Activated CD8-positive, alpha-beta memory T cell treated with anti-CD3 and anti-CD28 coated beads, Interleukin-2, amount 50 U/mL, for 4 hours (primary cell): Measurements from ENCODE around the gene XIAP.

Experiments
- DNase-seq: peaks from one replicate; pipeline ENCODE4 v3.0.0-alpha.2; 2020

XIAP gene

DNA sequence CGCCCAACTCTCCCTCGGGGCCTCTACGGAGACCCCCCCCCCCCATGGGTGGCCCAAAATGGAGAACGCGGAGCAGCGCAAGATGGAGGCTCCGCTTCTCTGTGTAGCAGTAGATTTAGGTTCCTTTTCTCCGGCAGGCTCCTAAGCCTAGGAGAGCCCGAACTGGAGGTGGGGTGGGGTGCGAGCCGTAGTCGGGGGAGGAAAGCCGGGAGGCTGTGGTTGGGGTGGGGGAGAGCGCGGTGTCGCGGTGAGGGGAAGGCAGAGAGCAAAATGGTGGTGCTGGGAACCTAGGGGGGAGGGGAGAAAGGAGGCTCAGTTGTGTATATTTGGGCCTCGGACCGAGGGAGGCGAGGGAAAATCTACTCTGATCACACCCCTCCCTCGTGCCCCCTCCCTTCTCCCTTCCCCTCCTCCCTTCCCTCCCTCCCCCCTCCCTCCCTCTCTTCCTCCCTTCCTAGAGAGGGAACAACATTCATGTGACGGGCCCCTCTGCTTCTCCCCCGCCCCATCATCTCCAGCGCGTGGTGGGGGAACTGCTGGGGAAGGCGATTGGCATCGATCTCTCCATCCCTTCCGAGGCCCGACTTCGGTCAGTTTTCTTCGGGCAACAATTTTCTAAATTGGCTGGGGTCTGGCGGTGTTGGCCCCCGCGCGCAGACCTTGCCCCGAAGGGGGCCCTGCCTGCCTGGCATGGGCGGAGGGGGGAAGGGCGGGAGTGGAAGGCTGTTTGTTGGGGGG, 101.6 kb downstream of the XIAP start, which contains the start of gene STAG2:
STAG2 (plus strand) TSS at position 439 of the 738 bp plus-strand sequence. CDS start 60,922 bp downstream, outside the sequence.
- DNase-seq: peak; percentile 33

- DNase-seq: no peak
Measured at GRCh38 chrX:123962006-123962467, 102.2 kb downstream of the XIAP start.

DNA sequence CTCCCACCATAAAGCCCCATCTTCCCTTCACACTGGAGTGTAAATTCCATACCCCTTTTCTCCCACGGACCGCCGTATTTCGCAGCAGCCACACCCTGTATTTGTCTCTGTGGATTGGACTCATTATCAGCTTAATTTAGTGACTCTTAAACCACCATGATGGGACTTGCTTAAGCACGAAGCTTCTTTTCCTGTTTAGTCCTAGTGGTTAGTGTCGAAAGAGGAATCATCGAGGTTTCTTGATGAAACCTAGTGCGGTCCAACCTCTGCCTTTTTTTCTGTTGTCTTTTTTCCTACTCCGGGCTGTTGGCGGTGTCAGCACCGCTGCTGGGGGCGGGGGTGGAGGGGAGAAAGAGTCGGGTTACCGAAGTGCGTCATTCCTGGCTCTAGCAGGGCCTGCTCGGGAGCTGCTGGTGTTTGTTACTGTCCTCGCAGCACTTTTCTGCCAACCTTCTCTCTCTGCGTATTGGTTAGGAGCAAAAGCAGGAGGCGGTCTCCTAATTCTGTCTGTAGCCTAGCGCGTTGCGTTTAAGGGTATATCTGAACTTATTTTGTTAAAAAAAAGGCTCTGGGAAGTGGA, 103.0 kb downstream of the XIAP start:
- DNase-seq: peak; percentile 75
